HUES6 (cell line): ENCODE data around the gene ZNF644.
"Not testable (repeated sequence)": the region's sequence is repeated elsewhere in the genome, so short reads cannot be mapped to it uniquely, and the experiment has no call there.

Experiments used
- H3K27ac ChIP-seq: 2 replicates; pipeline ENCODE4 v1.7.0; 2013; ENCODE audit warnings: low read depth, mild to moderate bottlenecking, low read length, inconsistent platforms
- H3K27me3 ChIP-seq: 2 replicates; pipeline ENCODE4 v1.6.1; 2013; ENCODE audit warnings: low read length; ENCODE audit not compliant: control insufficient read depth, insufficient read depth
- H3K36me3 ChIP-seq: 2 replicates; pipeline ENCODE4 v1.6.1; 2013; ENCODE audit warnings: low read length; ENCODE audit not compliant: control insufficient read depth, insufficient read depth
- H3K4me1 ChIP-seq: 2 replicates; pipeline ENCODE4 v1.6.1; 2013; ENCODE audit warnings: low read length; ENCODE audit not compliant: control insufficient read depth, insufficient read depth
- H3K4me3 ChIP-seq: 2 replicates; pipeline ENCODE4 v1.5.1; 2013; ENCODE audit warnings: low read depth, low read length
- H3K9ac ChIP-seq: one replicate; pipeline ENCODE4 v1.6.1; 2013; ENCODE audit warnings: mild to moderate bottlenecking, low read length
- H3K9me3 ChIP-seq: 2 replicates; pipeline ENCODE4 v1.6.1; 2013; ENCODE audit warnings: low read depth, low read length; ENCODE audit not compliant: control insufficient read depth, insufficient read depth

ZNF644 gene

GRCh38 chr1:91021686-91022517, at the start of gene ZNF644:
Gene ZNF644, minus strand, starts transcription at chr1:91022035. Its CDS starts 39,682 bp downstream, at chr1:90982353.
- Histone ChIP-seq H3K27me3 (no peaks in the 10 kb centered on the region), H3K9ac (peak within 1 kb of the TSS; percentile 100), H3K9me3 (no peaks in the 10 kb centered on the region), H3K27ac (peak within 1 kb of the TSS; percentile 100), H3K4me1 (peaks cover 16% of the 10 kb centered on the region; the same call in 1 of the 2 replicates), H3K36me3 (peaks cover 19% of the 10 kb centered on the region), H3K4me3 (peak within 1 kb of the TSS; percentile 77)

GRCh38 chr1:91070298-91070697, 48.5 kb upstream of the ZNF644 start:
- H3K4me3 ChIP-seq, result no peak overlapping the region
- peaks cover 9% of the 10 kb centered on the region for H3K4me1 ChIP-seq
- H3K27ac ChIP-seq, result no peak overlapping the region

GRCh38 chr1:91066538-91066937, 44.7 kb upstream of the ZNF644 start:
- Histone ChIP-seq H3K4me3 (no peak overlapping the region), H3K9me3 (no peaks in the 10 kb centered on the region), H3K4me1 (peaks cover 9% of the 10 kb centered on the region), H3K9ac (no peak overlapping the region), H3K27ac (no peak overlapping the region), H3K36me3 (no peaks in the 10 kb centered on the region), H3K27me3 (no peaks in the 10 kb centered on the region)

More at GRCh38 chr1:91070298-91070697, 48.5 kb upstream of the ZNF644 start:
- H3K36me3 ChIP-seq, result no peaks in the 10 kb centered on the region
- no peaks in the 10 kb centered on the region for H3K27me3 ChIP-seq
- H3K9me3 ChIP-seq, result no peaks in the 10 kb centered on the region
- H3K9ac ChIP-seq, result no peak overlapping the region

GRCh38 chr1:91065337-91065736, 43.5 kb upstream of the ZNF644 start:
- Histone ChIP-seq H3K9me3 (0 out of 2 replicates have a peak, but pooled peaks cover 2% of the 10 kb centered on the region), H3K27ac (no peak overlapping the region), H3K36me3 (no peaks in the 10 kb centered on the region), H3K9ac (no peak overlapping the region), H3K4me1 (peaks cover 9% of the 10 kb centered on the region), H3K27me3 (no peaks in the 10 kb centered on the region), H3K4me3 (no peak overlapping the region)

- not testable (repeated sequence) for H3K27me3 ChIP-seq, H3K27ac ChIP-seq, H3K4me3 ChIP-seq, H3K36me3 ChIP-seq, H3K9ac ChIP-seq, H3K9me3 ChIP-seq, H3K4me1 ChIP-seq
These were observed 41.6 kb upstream of the ZNF644 start for GRCh38 chr1:91063403-91063802.

- no peak overlapping the region for H3K4me3 ChIP-seq
- no peak overlapping the region for H3K9ac ChIP-seq
- H3K4me1 ChIP-seq, result no peaks in the 10 kb centered on the region
- H3K27me3 ChIP-seq, result no peaks in the 10 kb centered on the region
- H3K27ac ChIP-seq, result no peak overlapping the region
- H3K36me3 ChIP-seq, result no peaks in the 10 kb centered on the region
- 0 out of 2 replicates have a peak, but pooled peaks cover 2% of the 10 kb centered on the region for H3K9me3 ChIP-seq
These were observed 37.3 kb upstream of the ZNF644 start for GRCh38 chr1:91059157-91059556.

- no peak overlapping the region for H3K27ac ChIP-seq
- no peaks in the 10 kb centered on the region for H3K27me3 ChIP-seq
- H3K4me3 ChIP-seq, result no peak overlapping the region
These were observed 35.9 kb upstream of the ZNF644 start for GRCh38 chr1:91057784-91058183.

GRCh38 chr1:91054780-91055481, 33.1 kb upstream of the ZNF644 start:
- Histone ChIP-seq H3K9me3 (no peaks in the 10 kb centered on the region), H3K9ac (no peak overlapping the region), H3K27me3 (no peaks in the 10 kb centered on the region), H3K27ac (no peak overlapping the region), H3K36me3 (no peaks in the 10 kb centered on the region), H3K4me3 (no peak overlapping the region), H3K4me1 (no peaks in the 10 kb centered on the region)

More at GRCh38 chr1:91057784-91058183, 35.9 kb upstream of the ZNF644 start:
- H3K4me1 ChIP-seq, result no peaks in the 10 kb centered on the region
- H3K9ac ChIP-seq, result no peak overlapping the region
- no peaks in the 10 kb centered on the region for H3K36me3 ChIP-seq
- H3K9me3 ChIP-seq, result 0 out of 2 replicates have a peak, but pooled peaks cover 2% of the 10 kb centered on the region

GRCh38 chr1:91053630-91054029, 31.8 kb upstream of the ZNF644 start:
- Histone ChIP-seq H3K27ac (no peak overlapping the region), H3K4me3 (no peak overlapping the region), H3K27me3 (no peaks in the 10 kb centered on the region), H3K9ac (no peak overlapping the region), H3K36me3 (no peaks in the 10 kb centered on the region), H3K9me3 (no peaks in the 10 kb centered on the region), H3K4me1 (no peaks in the 10 kb centered on the region)

GRCh38 chr1:91049551-91049950, 27.7 kb upstream of the ZNF644 start:
- H3K36me3 ChIP-seq, H3K27ac ChIP-seq, H3K9me3 ChIP-seq, H3K9ac ChIP-seq, H3K4me3 ChIP-seq, H3K27me3 ChIP-seq, H3K4me1 ChIP-seq: not testable (repeated sequence)

GRCh38 chr1:91046766-91047165, 24.9 kb upstream of the ZNF644 start:
- Histone ChIP-seq H3K9me3 (peaks cover 6% of the 10 kb centered on the region; the same call in 1 of the 2 replicates), H3K4me3 (no peak overlapping the region), H3K27ac (no peak overlapping the region), H3K27me3 (no peaks in the 10 kb centered on the region), H3K36me3 (no peaks in the 10 kb centered on the region), H3K4me1 (no peaks in the 10 kb centered on the region), H3K9ac (no peak overlapping the region)
